NB4 (cell line): ENCODE data around the gene CENPL.

Source experiments
- CTCF ChIP-seq: IDR thresholded peaks from one replicate; pipeline ENCODE4 v1.5.1; 2012; ENCODE audit warnings: low read depth, low read length
- MAX ChIP-seq: IDR thresholded peaks from 2 replicates; pipeline ENCODE4 v1.6.1; 2011; ENCODE audit warnings: low read depth, low read length
- POLR2A ChIP-seq: IDR thresholded peaks from 2 replicates; pipeline ENCODE4 v1.6.1; 2011; ENCODE audit warnings: mild to moderate bottlenecking; ENCODE audit not compliant: insufficient read length; ENCODE audit errors: extremely low read depth

- TF ChIP-seq CTCF (no peak), POLR2A (no peak), MAX (no peak)
Measured at GRCh38 chr1:173758110-173758509, 66.6 kb downstream of the CENPL start.
